K562 (cell line): ENCODE measurements around the gene COX20. TPM values are rescaled to one million over a fixed set of nuclear protein-coding genes. Genes with fewer than 3 reads are reported as not detected.

ENCODE experiments used
- ATAC-seq: fragments of 200-7000 bp; cut with Tn5 transposase; 3 replicates; pipeline ENCODE4 v1.9.1; 2020; ENCODE audit warnings: moderate library complexity
- BruUV-seq: library from RNA; stranded (reverse); fragments of 400-500 nt; replicated peaks from 2 replicates; lab custom pipeline; 2021; lab: Mats Ljungman, UMichigan
- CTCF ChIA-PET: fragments of 300-600 bp; formaldehyde crosslinking; extraction: SDS; loops from one replicate; lab custom pipeline; 2021; ENCODE audit warnings: low intra/inter-chr PET ratio; lab: Yijun Ruan, JAX
- POLR2A ChIA-PET: fragments of 300-600, 350-650 bp; sonication (Branson Sonifier 250); formaldehyde crosslinking; extraction: SDS; loops from one replicate; lab custom pipeline; 2021; ENCODE audit warnings: antibody characterized with exemption, inconsistent platforms; lab: Yijun Ruan, JAX
- DNase-seq, 4 experiments: peaks; one replicate each; pipeline versions ENCODE4 v3.0.0 to v3.0.0-alpha.2; 2011 to 2018; ENCODE audit warnings: low spot score in 3 of 4, mixed read lengths in 3 of 4; ENCODE audit errors: extremely low read depth in 1 of 4
- FAIRE-seq: peaks from 2 replicates; lab custom pipeline; 2011; peaks lifted over from hg19 to GRCh38; lab: Jason Lieb, UNC
- H2AFZ ChIP-seq: 2 replicates; pipeline ENCODE4 v1.6.0; 2011; ENCODE audit warnings: low read depth, low read length, control low read depth, inconsistent platforms
- H3K27ac ChIP-seq: fragments of 200-600 bp; 3 replicates; pipeline ENCODE4 v1.8.0; 2011; ENCODE audit warnings: low read depth, mild to moderate bottlenecking, control low read depth, inconsistent platforms, low read length, moderate library complexity, mixed read lengths; ENCODE audit errors: extremely low read depth
- H3K27me3 ChIP-seq, 2 experiments: fragments of 300-600 bp in 1 of 2; 2 replicates in 1 of 2; 3 replicates in 1 of 2; pipeline versions ENCODE4 v1.6.0 to v1.8.0; 2011; ENCODE audit warnings: inconsistent platforms in 2 of 2, low read length in 2 of 2, mild to moderate bottlenecking in 1 of 2, mixed read lengths in 1 of 2, moderate library complexity in 1 of 2; ENCODE audit not compliant: control insufficient read depth in 2 of 2, insufficient read depth in 2 of 2
- H3K36me3 ChIP-seq: fragments of 300-600 bp; 3 replicates; pipeline ENCODE4 v1.8.0; 2011; ENCODE audit warnings: mild to moderate bottlenecking, low read length, inconsistent platforms; ENCODE audit not compliant: control insufficient read depth, insufficient read depth
- H3K4me1 ChIP-seq, 2 experiments: fragments of 200-600 bp in 1 of 2; replicated peaks in 1 of 2; 2 replicates in 1 of 2; 3 replicates in 1 of 2; pipeline versions ENCODE4 v1.5.1 to v1.8.0; 2011; ENCODE audit warnings: inconsistent platforms in 2 of 2, low read length in 2 of 2, mild to moderate bottlenecking in 1 of 2, mixed read lengths in 1 of 2, moderate library complexity in 1 of 2; ENCODE audit not compliant: control insufficient read depth in 2 of 2, insufficient read depth in 2 of 2
- H3K4me2 ChIP-seq: 2 replicates; pipeline ENCODE4 v1.6.1; 2011; ENCODE audit warnings: low read length, control low read depth, inconsistent platforms, mixed read lengths; ENCODE audit not compliant: insufficient read depth
- H3K4me3 ChIP-seq: fragments of 200-600 bp; sonication (generic), shearing (Covaris generic); 2 replicates; pipeline ENCODE4 v1.5.1; 2016; ENCODE audit warnings: control low read depth, inconsistent platforms
- H3K79me2 ChIP-seq: fragments of 200-600 bp; 3 replicates; pipeline ENCODE4 v1.8.0; 2011; ENCODE audit warnings: low read length, inconsistent platforms; ENCODE audit not compliant: control insufficient read depth, insufficient read depth
- H3K9ac ChIP-seq, 2 experiments: 2 replicates each; pipeline versions ENCODE4 v1.6.0 to v1.6.1; 2011; ENCODE audit warnings: low read depth in 2 of 2, low read length in 2 of 2, control low read depth in 1 of 2, inconsistent platforms in 1 of 2, mild to moderate bottlenecking in 1 of 2, mixed read lengths in 1 of 2; ENCODE audit not compliant: insufficient read depth in 1 of 2
- H3K9me1 ChIP-seq: one replicate; pipeline ENCODE4 v1.6.0; 2011; ENCODE audit warnings: inconsistent platforms, mild to moderate bottlenecking, low read length, moderate library complexity; ENCODE audit not compliant: control insufficient read depth, insufficient read depth
- H3K9me3 ChIP-seq: replicated peaks from 2 replicates; pipeline ENCODE4 v1.5.1; 2011; ENCODE audit warnings: low read depth, low read length, inconsistent platforms; ENCODE audit not compliant: control insufficient read depth, insufficient read depth
- H4K20me1 ChIP-seq: replicated peaks from 2 replicates; pipeline ENCODE4 v1.6.1; 2011; ENCODE audit warnings: low read length, inconsistent platforms, mixed read lengths; ENCODE audit not compliant: control insufficient read depth, insufficient read depth
- LARP7 ChIP-seq: fragments of 450-650 bp; IDR thresholded peaks from 2 replicates; pipeline ENCODE4 v1.6.1; 2016
- PML ChIP-seq: IDR thresholded peaks from 2 replicates; pipeline ENCODE4 v1.6.1; 2012; ENCODE audit warnings: low read length, inconsistent platforms
- SMARCC2 ChIP-seq: fragments of 450-650 bp; IDR thresholded peaks from 2 replicates; pipeline ENCODE4 v1.6.1; 2017; ENCODE audit warnings: antibody characterized with exemption, moderate library complexity, mild to moderate bottlenecking, low read depth
- U2AF1 ChIP-seq: fragments of 200-400 bp; formaldehyde crosslinking; optimal IDR thresholded peaks from 2 replicates; pipeline ENCODE3; 2017; ENCODE audit warnings: mild to moderate bottlenecking, low read depth, low read length, moderate library complexity
- WGBS: fragments of 100-300 bp; shearing (Covaris generic); methylation state at CpG from one replicate; pipeline ENCODE4 v1.1.6; 2016; ENCODE audit warnings: low coverage, mixed read lengths; ENCODE audit not compliant: insufficient coverage; ENCODE audit errors: missing lambda C conversion rate; 5-methylcytosine and 5-hydroxymethylcytosine counted together
- in situ Hi-C: fragments of 300-500 bp; cut with MboI; formaldehyde crosslinking; loops from 4 replicates; pipeline ENCODE4 v1.15.0; 2018; ENCODE audit warnings: inconsistent platforms, mixed read lengths
- intact Hi-C: fragments of 100-400 bp; cut with micrococcal nuclease; formaldehyde crosslinking; loops from 2 replicates; pipeline ENCODE4 v1.14.2; 2022
- polyA plus RNA-seq, 8 experiments: library from polyadenylated mRNA; depleted of rRNA in 4 of 8; stranded (reverse) in 5 of 8; unstranded in 3 of 8; fragments of >200 nt; fragmentation: Nextera tagmentation in 2 of 8; fragmentation: Illumina TruSeq in 1 of 8; extraction: Ambion mirVana in 2 of 8; extraction: Trizol in 1 of 8; gene quantifications; 2 replicates each; pipeline versions ENCODE4 v1.2.1 to v1.2.3, GENCODE V29; 2011 to 2014; ENCODE audit warnings: inconsistent platforms in 1 of 8, missing spikeins in 1 of 8
- total RNA-seq, 7 experiments: library from RNA; depleted of rRNA in 6 of 7; stranded (reverse); fragments of >200 nt in 6 of 7; fragmentation: Illumina TruSeq in 2 of 7; extraction: Trizol in 2 of 7; gene quantifications; 2 replicates each; pipeline versions ENCODE4 v1.2.1 to v1.2.3, GENCODE V29; 2011 to 2021; ENCODE audit warnings: low replicate concordance in 1 of 7
- TF ChIP-seq, protein P1 (sequence below): IDR thresholded peaks from 2 replicates; pipeline ENCODE4 v1.6.1; 2016; ENCODE audit warnings: missing genetic modification characterization, missing compliant biosample characterization
- TF ChIP-seq, protein P2 (sequence below): sonication (generic); formaldehyde crosslinking; IDR thresholded peaks from 2 replicates; pipeline ENCODE4 v1.8.0; 2023; ENCODE audit warnings: mild to moderate bottlenecking, missing genetic modification reagents

The COX20 gene
- total and polyA plus RNA-seq, 9 of the 15 experiments (the other 6 are each of a cell fraction or from before 2014, with no cell fraction given) = 41.5 to 192 (median 84.3) TPM

DNA sequence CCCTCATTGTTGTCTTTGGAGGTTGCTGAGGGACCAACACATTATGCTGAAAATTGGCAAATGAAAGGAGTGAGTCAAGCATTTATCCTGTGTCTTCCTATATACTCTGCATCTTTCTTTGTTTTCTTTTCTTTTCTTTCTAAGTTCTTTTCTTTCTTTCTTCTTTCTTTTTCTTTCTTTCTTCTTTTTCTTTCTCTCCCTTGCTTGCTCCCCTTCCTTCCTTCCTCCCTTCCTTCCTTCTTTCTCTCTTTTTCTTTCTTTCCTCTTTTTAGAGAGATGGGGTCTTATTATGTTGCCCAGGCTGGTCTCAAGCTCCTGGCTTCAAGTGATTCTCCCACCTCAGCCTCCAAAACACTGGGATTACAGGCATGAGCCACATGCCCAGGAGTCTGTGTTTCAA is 28.3 kb upstream of the COX20 start:
- Histone ChIP-seq H3K4me2 (no peak overlapping the region), H3K4me1 (peaks cover 0 to 4% of the 10 kb centered on the region in 2 experiments; a peak in 1 of 5 replicates), H3K4me3 (no peak overlapping the region), H2AFZ (no peak overlapping the region), H3K79me2 (no peaks in the 10 kb centered on the region), H4K20me1 (no peaks in the 10 kb centered on the region), H3K9me1 (no peaks in the 10 kb centered on the region), H3K9ac (no peak overlapping the region)
- DNase-seq = no peak
- in situ Hi-C loops = no loop called here
- CTCF ChIA-PET = interaction anchor here (0.6 kb wide), 1 partner anchor 203 kb away, joined by 3 read pairs; no protein-coding TSS in a partner anchor
- TF ChIP-seq LARP7 (no peak), SMARCC2 (no peak), U2AF1 (no peak)
- TF ChIP-seq, protein P1, sequence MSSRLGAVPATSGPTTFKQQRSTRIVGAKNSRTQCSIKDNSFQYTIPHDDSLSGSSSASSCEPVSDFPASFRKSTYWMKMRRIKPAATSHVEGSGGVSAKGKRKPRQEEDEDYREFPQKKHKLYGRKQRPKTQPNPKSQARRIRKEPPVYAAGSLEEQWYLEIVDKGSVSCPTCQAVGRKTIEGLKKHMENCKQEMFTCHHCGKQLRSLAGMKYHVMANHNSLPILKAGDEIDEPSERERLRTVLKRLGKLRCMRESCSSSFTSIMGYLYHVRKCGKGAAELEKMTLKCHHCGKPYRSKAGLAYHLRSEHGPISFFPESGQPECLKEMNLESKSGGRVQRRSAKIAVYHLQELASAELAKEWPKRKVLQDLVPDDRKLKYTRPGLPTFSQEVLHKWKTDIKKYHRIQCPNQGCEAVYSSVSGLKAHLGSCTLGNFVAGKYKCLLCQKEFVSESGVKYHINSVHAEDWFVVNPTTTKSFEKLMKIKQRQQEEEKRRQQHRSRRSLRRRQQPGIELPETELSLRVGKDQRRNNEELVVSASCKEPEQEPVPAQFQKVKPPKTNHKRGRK (tag) = peak; percentile 93
- TF ChIP-seq, all 486 proteins: peak for 1
- no peaks in the 10 kb centered on the region for H3K36me3 ChIP-seq
- intact Hi-C loops = no loop called here
- peaks cover 40 to 57% of the 10 kb centered on the region in 2 experiments for H3K27me3 ChIP-seq
- no peaks in the 10 kb centered on the region for H3K9me3 ChIP-seq
- FAIRE-seq (no peak), ATAC-seq (no peak)
- POLR2A ChIA-PET = interaction anchor here (0.7 kb wide), 1 partner anchor 90 kb away, joined by 3 read pairs; no protein-coding TSS in a partner anchor
- no peak overlapping the region for H3K27ac ChIP-seq
- no TSS peak for BruUV-seq

DNA sequence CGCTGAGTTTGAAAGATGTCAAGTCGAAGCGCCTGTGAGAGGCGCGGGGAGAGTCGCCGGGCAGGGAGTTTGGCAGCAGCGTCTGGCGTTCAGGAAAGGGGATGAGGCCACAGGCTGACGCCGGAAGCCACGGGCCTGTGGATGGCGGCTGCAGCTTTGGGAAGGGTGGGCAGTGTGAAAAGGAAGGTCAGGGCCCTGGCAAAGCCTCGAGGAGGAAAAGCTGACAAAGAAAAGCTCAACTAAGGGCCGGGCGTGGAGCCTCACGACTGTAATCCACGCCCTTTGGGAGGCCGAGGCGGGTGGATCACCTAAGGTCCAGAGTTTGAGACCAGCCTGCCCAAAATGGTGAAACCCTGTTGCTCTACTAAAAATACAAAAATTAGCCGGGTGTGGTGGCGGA is 25.2 kb upstream of the COX20 start:
- H3K4me2 ChIP-seq = no peak overlapping the region
- in situ Hi-C loops = no loop called here
- H2AFZ ChIP-seq = no peak overlapping the region
- DNase-seq (no peak), ATAC-seq (no peak), FAIRE-seq (no peak)
- BruUV-seq = no TSS peak
- H3K9me1 ChIP-seq = no peaks in the 10 kb centered on the region
- peaks cover 0 to 4% of the 10 kb centered on the region in 2 experiments; a peak in 1 of 5 replicates for H3K4me1 ChIP-seq
- no peaks in the 10 kb centered on the region for H3K9me3 ChIP-seq
- H3K4me3 ChIP-seq = no peak overlapping the region
- 52% methylated on average over 22 of the region's 22 CpGs for WGBS
- H3K36me3 ChIP-seq = no peaks in the 10 kb centered on the region
- H3K79me2 ChIP-seq = no peaks in the 10 kb centered on the region
- intact Hi-C loops = no loop called here
- no peak overlapping the region for H3K27ac ChIP-seq
- peaks cover 35 to 49% of the 10 kb centered on the region in 2 experiments for H3K27me3 ChIP-seq
- H3K9ac ChIP-seq = no peak overlapping the region
- CTCF ChIA-PET = no interaction called here
- no peaks in the 10 kb centered on the region for H4K20me1 ChIP-seq
- POLR2A ChIA-PET = interaction anchor here (0.7 to 1.0 kb wide), 2 partner anchors 50 to 232 kb away, joined by 3 read pairs; no protein-coding TSS in a partner anchor
- TF ChIP-seq, protein P2, sequence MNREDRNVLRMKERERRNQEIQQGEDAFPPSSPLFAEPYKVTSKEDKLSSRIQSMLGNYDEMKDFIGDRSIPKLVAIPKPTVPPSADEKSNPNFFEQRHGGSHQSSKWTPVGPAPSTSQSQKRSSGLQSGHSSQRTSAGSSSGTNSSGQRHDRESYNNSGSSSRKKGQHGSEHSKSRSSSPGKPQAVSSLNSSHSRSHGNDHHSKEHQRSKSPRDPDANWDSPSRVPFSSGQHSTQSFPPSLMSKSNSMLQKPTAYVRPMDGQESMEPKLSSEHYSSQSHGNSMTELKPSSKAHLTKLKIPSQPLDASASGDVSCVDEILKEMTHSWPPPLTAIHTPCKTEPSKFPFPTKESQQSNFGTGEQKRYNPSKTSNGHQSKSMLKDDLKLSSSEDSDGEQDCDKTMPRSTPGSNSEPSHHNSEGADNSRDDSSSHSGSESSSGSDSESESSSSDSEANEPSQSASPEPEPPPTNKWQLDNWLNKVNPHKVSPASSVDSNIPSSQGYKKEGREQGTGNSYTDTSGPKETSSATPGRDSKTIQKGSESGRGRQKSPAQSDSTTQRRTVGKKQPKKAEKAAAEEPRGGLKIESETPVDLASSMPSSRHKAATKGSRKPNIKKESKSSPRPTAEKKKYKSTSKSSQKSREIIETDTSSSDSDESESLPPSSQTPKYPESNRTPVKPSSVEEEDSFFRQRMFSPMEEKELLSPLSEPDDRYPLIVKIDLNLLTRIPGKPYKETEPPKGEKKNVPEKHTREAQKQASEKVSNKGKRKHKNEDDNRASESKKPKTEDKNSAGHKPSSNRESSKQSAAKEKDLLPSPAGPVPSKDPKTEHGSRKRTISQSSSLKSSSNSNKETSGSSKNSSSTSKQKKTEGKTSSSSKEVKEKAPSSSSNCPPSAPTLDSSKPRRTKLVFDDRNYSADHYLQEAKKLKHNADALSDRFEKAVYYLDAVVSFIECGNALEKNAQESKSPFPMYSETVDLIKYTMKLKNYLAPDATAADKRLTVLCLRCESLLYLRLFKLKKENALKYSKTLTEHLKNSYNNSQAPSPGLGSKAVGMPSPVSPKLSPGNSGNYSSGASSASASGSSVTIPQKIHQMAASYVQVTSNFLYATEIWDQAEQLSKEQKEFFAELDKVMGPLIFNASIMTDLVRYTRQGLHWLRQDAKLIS = no peak
- TF ChIP-seq PML = no peak
